Measurements from ENCODE around the gene SCAMP5.

The SCAMP5 gene, protein sequence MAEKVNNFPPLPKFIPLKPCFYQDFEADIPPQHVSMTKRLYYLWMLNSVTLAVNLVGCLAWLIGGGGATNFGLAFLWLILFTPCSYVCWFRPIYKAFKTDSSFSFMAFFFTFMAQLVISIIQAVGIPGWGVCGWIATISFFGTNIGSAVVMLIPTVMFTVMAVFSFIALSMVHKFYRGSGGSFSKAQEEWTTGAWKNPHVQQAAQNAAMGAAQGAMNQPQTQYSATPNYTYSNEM
- 0.62 to 0.67 reads per million in 2 donors for total RNA-seq

DNA sequence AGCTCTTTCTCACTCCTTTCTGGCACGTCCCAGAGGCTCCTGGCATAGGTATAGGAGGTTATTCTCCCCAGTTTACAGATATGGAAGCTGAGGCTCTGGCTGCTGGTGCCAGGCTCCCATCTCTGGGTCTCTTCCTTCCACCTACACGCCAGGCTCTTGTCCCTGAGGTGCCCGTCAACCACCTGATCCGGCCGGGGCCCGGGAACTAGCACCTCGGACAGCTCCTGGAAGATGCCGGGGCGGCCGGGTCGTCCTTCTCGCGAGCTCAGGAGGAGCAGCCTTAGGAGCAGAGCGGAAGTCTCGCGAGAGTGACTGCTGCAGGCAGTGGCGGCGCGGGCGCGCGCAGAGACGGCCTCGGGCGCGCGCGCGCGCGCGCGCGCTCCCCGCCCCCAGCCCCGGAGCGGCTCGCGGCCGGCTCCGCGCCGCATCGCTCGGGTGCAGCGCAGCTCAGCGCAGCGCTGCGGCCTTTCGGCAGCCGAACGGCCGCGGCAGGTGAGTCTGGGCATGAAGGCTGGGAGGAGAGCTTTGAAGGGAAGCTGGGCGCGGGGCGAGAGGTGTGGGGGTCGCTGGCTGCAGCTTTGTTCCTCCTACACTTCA lies at the start of gene SCAMP5:
Gene SCAMP5 (plus strand): TSS at position 382 of the 597 bp plus-strand sequence. CDS start 16,277 bp downstream, outside the sequence.
- DNase-seq = peak; percentile 75 to 96 (median 87)

GRCh38 chr15:74950078-74950908 lies 45.1 kb upstream of the SCAMP5 start:
- DNase-seq = peak; percentile 42 to 74 (median 62)

DNA sequence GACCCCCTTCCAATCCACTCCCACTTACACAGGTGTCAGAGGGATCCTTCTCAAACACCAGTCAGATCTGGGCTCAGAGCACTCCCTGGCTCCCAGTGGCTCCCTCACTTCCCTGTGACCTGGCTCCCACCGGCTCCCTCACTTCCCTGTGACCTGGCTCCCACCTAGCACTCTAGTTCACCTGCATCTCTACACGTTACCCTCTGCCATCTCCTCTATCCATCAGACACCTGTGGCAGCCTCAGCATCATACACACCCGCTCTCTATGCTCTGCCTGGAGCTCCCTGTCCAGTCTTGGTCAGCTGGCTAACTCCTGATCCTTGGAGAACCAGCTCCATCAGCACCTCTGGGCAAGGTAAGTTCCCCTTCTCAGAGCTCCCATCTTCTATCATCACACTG lies 44.4 kb upstream of the SCAMP5 start:
- no peak for DNase-seq

DNA sequence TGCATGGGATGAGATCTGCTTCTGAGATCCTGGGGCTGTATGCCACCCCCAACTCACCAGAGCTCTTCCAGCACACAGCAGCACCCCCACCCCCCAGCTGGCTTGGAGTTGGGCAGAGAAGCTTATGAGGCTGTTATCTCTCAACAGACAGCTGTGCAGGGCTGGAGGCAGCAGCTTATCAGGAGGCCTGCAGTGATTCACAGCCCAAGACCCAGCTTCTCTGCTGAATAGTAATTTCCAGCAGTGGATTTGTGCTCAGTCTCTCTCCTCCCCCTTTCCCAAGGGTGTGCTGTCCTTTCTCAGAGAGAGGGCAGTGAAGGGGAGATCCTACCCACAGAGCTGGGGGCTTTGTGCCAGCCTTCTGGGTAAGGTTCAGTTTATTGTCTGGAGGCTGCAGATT lies 40.8 kb upstream of the SCAMP5 start:
- no peak for DNase-seq

- DNase-seq = no peak
Measured at GRCh38 chr15:74955017-74955416, 40.3 kb upstream of the SCAMP5 start.

DNA sequence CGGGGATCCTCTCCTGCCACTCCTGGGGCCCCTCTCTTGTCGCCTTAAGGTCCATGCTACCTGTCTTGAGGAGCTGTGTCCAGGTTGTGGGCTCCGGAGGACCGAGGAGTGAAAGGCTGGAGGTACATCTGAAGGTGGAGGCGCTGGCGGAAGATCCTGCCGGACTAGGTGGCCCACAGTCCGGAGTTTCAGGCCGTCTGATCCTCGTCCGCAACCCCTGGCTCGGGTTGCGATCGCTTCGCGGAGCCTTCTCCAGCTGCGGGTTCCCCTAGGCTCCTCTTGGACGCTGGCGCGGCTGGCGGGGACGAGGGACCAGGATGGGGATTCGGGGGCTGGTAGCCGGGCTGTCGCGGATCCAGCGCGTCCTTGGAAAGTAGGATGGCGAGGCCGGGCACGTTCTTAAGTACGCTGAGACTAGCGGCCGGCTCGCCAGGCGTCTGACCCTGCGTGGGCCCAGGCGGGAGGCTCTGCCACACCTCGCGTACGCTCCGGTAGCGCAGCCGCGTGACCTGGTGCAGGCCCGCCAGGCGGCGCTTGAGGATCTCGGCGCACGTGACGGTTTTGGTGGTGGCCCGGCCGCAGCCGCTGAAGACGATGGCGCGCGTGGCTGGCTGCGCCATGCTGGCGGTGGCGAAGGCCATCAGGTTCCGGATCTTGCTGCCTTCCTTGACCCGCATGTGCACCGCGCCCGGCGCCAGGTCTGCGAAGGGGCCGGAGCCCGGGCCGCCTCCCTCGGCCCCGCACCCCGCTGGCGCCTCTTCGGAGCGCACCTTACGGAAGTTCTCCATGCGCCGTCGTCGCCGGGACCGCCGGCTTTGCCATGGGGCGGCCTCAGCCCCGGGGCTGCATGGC lies 39.3 kb upstream of the SCAMP5 start:
- DNase-seq = peak; percentile 31 to 81 (median 41)

DNA sequence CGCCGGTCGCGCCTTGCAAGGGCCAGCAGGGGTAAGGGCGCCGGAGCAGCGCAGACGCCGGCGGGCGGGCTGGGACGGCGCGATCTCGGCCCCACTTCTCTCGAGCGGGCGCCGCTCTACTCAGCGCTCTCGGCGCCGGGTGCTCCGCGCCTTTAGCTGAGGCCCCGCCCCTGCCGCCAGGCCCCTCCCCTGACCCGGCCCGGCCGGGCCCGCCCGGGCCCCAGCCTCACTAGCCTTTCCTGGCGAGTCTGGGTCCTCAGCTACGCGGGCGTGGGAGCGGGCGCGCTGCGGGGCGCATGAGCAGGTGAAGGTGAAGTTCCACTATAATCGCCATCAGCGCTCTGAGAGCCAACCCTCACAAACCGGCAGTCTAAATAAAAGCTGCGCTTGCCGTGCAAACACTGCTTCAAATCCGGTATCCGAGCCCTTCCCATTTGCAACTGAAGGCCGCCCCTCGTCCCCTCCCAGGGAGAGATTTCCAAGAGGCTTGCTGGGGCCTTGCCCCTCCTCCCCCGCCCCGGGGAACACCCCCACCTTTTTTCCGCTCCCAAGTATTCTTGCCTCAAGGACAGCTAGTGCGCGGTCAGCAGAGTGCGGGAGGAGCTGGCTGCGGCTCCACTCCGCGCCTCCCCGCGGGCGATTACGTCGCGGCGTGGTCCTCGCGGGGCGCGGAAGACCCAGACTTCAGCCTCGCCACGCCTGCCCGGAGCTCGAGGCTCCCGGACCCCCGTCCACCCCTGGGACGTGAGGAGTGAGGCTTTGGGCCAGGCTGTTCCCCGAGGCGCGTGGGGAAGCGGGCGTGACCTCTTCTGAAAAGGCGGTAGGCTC lies 38.5 kb upstream of the SCAMP5 start, which contains the start of gene RPP25:
Gene RPP25 (minus strand): TSS at position 125 of the 828 bp plus-strand sequence. CDS start 189 bp downstream, outside the sequence.
- peak; percentile 25 to 70 (median 56) for DNase-seq

DNA sequence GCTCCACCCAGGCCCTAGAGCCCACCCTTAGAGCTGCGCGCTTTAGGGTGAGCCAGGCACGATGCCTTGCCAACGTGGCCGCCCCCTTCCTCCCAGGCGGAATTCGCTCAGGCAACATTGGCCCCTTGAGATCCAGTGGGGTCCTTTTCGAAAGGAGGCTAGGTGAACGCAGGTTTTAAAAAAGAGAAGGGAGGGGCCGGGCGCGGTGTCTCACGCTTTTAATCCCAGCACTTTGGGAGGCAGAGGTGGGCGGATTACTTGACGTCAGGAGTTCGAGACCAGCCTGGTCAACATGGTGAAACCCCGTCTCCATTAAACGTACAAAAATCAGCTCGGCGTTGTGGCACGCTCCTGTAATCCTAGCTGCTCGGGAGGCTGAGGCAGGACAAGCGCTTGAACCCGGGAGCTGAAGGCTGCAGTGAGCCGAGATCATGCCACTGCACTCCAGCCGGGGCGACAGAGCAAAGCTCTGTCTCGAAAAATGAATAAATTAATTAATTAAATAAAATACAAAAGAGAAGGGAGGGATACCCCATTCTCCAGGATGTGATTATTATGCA lies 37.8 kb upstream of the SCAMP5 start:
- no peak for DNase-seq

DNA sequence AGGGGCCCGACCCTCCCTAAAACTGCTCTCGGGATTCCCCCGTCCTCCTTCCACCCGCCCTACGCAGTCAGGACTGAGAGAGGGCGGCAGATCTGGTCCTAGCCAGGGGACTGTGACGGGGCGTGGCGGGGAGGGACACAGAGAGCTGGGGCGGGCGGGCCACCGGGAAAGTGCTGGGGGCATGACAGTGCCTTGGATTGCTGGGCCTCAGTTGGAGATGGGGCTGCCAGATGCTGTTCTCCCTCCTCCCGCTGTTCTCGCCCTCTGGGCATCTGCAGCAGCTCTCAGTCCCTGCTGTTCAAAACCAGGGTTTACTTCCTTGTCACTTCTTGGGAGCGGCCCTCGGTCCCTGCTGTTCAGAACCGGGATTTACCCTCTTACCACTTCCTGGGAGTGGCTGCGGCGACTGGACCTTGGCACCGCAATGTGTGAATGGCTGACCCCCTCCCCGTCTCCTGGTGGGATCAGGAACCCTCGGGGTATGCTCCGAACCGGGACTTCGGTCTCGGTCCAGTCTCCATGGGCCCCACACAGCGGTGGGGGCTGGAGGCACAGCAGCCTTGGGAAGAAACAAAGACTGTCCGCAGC lies 36.9 kb upstream of the SCAMP5 start:
- no peak for DNase-seq

- DNase-seq = no peak
Measured at GRCh38 chr15:74958908-74959585, 36.3 kb upstream of the SCAMP5 start.

DNA sequence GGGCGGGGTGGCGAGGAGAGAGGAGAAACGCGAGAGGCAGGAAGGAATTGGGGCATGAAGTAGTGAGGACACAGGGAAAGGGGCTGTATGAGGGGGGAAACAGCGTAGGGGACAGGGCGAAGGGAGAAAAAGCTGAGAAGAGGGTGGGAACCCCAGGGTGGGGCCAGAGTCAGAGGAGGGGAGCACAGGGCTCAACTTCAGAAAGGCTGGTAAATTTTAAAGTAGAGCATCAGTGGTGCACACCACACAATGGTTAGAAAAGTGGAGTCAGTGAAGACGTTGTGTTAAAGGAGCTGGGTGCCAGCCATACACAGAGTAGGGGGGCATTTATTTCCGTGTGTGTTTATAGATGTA lies 35.8 kb upstream of the SCAMP5 start:
- no peak for DNase-seq

GRCh38 chr15:74960286-74960685 lies 35.1 kb upstream of the SCAMP5 start:
- no peak for DNase-seq

DNA sequence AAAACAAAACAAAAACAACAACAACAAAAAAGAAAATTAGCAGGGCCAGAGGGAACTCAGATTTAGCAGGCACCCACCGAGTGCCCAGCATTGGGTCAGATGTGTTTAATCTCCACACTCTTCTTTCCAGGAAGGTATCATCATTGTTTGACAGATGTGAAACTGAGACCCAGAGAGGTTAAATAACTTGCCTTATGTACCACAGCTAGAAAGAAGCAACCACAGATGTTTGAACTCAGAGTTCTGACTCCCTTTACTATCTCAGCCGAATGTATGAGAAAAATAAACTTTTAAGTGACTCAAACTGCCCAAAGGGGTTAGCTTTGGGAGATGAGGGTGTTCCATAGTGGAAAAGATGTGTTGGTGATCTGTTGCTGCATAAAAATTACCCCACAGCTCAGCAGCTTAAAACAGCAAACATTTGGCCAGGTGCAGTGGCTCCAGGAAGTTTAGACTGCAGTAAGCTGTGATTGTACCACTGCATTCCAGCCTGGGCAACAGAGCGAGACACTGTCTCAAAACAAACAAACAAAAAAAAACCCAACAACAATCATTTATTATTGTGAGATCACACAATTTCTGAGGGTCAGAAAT lies 34.3 kb upstream of the SCAMP5 start:
- no peak for DNase-seq

GRCh38 chr15:74961616-74962015 lies 33.7 kb upstream of the SCAMP5 start:
- no peak for DNase-seq

GRCh38 chr15:74962219-74962618 lies 33.1 kb upstream of the SCAMP5 start:
- no peak for DNase-seq

- DNase-seq = no peak
Measured at GRCh38 chr15:74962671-74963070, 32.7 kb upstream of the SCAMP5 start.

DNA sequence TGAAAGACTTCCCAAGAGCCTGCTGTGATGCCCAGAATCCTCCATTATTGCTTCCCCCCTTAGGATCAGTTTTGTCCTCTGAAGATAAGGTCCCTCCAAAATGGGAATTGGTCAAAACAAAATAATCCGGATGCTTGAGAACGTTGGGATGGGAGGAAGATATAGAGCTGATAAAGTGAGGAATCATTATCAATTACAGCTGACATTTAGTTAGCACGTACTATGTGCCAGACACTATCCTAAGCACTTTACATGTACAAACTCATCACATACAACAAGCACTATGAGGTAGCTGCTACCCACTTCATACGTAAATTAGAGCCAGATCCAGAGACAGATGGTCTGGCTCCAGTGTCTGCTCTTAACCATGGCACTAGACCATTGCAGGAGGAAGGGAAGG lies 32.1 kb upstream of the SCAMP5 start:
- DNase-seq = no peak

DNA sequence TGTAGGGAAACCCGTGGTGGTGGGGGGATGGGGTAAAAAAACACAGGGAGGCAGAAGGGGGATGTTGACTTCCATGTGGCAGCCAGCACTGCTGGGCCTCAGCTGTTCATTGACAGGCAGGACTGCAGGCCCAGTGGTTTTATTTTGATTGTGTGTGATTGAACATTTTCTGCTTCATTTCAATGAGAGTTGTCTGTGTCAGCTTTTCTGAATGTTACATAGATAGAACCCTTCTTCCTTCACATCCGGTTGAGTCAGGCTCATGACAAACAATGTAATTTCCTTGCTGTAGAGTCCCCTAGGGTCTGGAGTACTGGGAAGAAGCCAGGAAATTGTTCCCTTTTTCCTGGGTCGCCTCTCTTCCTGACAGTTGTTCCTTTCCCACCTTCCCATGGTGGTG lies 30.6 kb upstream of the SCAMP5 start:
- no peak for DNase-seq

GRCh38 chr15:74967670-74968069 lies 27.7 kb upstream of the SCAMP5 start:
- no peak for DNase-seq

DNA sequence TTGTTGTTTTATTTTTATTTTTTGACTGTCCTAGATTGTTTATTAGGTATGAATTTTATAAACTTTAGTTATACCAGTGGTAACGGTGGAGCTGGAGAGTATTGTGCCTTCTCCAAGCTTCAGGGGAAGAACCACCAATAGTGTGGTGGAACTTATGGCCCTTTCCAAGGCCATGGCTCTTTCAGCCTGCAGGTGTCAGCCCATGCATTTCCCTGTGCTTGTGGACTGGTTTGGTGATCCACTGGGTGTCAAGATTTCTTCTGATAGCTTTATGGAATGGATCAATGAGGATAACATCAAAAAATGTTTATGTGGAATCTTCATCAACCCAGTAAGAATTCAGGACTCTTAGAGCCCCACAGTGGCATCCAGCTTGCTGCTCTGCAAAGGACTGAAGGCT lies 19.2 kb upstream of the SCAMP5 start:
- DNase-seq = no peak
